Stimulated activated CD4-positive, alpha-beta T cell treated with anti-CD3 and anti-CD28 coated beads, Interleukin-1b, Interleukin-23, amount 100 ng/mL, for 4 hours (primary cell): Measurements from ENCODE around the gene RASSF7.
"Not testable (repeated sequence)": the region's sequence is repeated elsewhere in the genome, so short reads cannot be mapped to it uniquely, and the experiment has no call there.

ENCODE experiments used
- DNase-seq, 2 donors: peaks; one replicate each; pipeline ENCODE4 v3.0.0-alpha.2; 2020; ENCODE audit warnings: low read depth in 2 of 2

The RASSF7 gene, protein sequence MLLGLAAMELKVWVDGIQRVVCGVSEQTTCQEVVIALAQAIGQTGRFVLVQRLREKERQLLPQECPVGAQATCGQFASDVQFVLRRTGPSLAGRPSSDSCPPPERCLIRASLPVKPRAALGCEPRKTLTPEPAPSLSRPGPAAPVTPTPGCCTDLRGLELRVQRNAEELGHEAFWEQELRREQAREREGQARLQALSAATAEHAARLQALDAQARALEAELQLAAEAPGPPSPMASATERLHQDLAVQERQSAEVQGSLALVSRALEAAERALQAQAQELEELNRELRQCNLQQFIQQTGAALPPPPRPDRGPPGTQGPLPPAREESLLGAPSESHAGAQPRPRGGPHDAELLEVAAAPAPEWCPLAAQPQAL

DNA sequence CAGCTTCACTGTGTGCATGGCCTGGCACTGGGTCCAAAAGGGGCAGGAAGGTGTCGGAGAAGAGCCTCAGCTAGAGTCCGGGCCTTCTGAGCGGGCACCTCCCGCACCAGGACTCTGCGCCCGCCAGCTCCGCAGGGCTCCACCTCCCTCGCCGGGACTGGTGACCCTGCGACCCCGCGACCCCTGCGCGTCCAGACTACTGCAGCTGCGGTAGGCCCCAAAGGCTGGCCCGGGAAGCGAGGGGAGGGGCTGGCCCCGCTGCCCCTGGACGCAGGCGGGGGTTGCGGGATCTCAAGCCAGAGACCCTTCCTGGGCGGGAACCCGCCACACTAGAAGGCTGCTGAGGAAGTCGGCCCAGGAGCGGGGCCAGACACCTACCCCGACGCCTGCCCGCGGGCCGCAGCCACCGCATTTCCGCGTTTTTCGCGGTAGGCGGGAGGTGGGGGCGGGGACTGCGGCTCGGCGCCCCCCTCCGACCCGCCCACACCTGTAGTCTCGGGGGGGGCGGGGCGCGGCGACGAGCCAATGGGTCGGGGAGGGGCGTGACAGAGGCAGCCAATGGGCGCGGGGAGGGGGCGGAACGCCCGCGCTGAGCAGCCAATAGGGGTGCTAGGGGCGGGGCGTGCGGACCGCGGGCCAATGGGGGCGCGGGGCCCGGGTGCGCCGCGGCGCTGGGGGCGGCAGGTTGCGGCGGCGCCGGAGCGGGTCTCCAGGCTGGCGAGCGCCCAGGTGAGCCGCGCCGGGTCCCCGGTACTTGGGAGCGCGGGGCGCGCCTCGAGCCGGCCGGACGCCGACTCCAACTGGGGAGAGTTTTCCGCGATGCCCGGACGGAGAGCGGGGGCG lies at the start of gene RASSF7, which contains the start of gene LMNTD2:
RASSF7 (plus strand) TSS at position 666 of the 843 bp plus-strand sequence. CDS start 799 bp downstream, outside the sequence.
LMNTD2 (minus strand) TSS at position 434 of the 843 bp plus-strand sequence; CDS start at position 412, 22 bp downstream.
- peak; percentile 97 for DNase-seq

DNA sequence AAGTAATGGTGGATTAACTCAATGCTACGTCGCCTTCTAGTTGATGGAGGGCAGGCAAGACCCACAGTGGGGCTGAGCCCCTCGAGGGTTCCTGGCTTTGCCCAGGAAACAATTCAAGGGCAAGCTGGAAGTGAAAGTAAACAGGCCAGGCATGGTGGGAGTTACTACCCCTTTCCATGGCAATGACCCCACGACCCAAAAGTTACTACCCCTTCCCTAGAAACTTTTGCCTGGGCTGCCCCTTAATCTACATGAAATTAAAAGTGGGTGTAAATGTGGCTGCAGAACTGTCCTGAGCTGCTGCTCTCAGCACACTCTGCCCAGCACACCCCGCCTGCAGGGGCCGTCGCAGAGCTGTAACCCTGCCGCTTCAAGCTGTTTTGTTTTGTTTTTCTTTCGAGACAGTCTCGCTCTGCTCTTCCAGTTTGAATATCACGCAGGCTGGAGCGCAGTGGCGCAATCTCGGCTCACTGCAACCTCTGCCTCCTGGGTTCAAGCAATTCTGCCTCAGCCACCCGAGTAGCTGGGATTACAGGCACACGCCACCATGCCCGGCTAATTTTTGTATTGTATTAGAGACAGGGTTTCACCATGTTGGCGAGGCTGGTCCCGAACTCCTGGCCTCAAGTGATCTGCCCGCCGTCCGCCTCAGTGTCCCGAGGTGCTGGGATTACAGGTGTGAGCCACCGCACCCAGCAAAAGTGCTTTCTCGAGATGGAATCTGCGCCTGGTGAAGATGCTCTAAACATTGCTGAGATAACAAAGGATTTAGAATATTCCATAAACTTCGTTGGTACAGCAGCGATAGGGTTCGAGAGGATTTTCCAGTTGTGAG lies 47.8 kb upstream of the RASSF7 start:
- DNase-seq = no peak

DNA sequence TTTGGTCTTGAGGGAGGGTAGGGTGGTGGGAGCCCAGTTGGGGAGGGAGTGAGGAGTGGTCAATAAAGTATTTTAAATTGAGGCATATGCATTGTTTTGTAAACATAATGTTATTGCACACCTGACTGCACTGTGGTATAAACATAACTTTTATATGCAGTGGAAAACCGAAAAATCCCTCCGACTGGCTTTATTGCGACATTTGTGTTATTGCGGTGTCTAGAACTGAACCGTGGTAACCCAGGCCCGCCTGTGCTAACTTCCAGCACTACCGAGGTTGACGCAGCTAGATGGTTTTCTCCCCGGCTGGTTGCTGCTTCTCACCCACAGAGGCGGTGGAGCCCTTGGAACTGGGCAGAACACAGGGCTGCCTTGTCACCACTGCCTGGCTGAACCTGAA lies 46.2 kb upstream of the RASSF7 start:
- no peak for DNase-seq

DNA sequence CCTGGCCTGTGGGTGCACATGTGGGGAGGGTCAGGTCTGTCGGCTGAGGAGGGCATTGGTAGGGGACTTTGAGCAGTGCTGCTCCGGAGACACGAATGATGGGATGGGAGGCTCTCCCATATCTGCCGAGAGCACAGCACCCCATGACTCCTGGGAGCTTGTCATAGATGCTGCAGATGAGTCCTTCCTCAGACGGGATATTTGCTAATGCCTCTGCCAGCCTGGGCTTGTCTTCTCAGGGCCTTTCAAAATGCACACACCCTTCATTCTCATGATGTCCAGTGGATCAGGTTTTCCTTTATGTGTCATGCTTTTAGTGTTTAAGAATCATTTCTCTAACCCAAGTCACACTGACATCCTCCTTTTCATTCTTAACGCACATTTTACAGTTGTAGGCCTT lies 45.6 kb upstream of the RASSF7 start:
- DNase-seq = no peak

DNA sequence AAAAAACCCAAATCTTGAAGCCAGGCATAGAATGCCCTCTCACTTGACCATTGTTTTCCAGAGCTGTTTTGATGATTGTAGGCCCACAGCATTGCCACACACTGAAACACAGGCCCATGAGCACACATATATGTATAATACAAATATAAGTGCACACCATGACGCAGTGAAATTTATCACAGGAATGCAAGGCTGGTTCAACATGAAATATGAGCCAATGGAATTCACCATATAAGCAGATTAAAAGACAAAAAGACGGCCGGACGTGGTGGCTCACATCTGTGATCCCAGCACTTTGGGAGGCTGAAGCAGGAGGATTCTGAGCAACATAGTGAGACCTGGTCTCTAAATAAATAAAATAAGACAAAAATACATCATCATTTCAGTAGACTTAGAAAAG lies 44.4 kb upstream of the RASSF7 start:
- DNase-seq = no peak

DNA sequence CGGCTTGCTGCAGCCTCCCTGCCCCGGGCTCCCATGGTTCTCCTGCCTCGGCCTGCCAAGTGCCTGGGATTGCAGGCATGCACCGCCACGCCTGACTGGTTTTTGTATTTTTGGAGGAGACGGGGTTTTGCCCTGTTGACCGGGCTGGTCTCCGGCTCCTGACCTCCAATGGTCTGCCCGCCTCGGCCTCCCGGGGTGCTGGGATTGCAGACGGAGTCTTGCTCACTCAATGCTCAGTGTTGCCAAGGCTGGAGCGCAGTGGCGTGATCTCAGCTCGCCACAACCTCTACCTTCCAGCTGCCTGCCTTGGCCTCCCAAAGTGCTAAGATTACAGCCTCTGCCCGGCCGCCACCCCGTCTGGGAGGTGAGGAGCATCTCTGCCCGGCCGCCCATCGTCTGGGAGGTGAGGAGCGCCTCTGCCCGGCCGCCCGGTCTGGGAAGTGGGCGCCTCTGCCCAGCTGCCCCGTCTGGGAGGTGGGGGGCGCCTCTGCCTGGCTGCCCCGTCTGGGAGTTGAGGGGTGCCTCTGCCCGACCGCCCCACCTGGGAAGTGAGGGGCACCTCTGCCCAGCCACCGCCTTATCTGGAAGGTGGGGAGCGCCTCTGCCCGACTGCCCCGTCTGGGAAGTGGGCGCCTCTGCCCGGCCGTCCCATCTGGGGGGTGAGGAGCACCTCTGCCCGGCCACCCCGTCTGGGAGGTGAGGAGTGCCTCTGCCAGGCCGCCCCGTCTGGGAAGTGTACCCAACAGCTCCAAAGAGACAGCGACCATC lies 43.7 kb upstream of the RASSF7 start:
- not testable (repeated sequence) for DNase-seq

DNA sequence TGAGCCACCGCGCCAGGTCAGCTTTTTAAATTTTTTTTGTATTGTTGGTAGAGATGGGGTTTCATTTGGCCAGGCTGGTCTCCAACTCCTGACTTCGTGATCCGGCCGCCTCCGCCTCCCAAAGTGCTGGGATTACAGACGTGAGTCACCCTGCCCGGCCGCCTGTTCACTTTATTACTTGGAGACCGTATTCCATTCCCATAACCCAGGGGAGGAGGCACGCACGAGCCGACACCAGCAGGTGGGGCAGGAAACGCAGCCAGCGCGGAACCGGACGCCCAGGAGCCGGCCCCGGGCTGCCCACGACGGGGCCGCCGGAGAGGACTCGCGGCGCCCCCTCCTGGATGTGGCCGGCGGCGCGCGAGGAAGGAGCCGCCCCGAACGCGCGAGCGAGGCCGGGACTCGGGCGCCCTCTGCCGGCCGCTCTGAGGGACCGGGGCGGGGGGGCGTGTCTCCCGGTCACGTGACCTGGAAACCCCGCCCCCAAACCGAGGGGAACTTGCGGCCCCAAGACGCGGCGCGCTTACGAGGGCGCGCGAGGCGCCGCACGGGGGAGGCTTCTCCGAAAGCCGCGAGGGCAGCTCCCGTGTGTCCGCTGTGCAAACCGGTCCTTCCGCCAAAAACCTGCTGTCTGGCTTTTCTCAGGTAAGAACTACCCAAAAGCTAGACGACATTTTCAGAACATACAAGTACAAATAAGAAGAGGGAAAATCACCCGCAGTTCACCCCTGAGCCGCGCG lies 42.1 kb upstream of the RASSF7 start:
- DNase-seq = peak; percentile 88 to 89

DNA sequence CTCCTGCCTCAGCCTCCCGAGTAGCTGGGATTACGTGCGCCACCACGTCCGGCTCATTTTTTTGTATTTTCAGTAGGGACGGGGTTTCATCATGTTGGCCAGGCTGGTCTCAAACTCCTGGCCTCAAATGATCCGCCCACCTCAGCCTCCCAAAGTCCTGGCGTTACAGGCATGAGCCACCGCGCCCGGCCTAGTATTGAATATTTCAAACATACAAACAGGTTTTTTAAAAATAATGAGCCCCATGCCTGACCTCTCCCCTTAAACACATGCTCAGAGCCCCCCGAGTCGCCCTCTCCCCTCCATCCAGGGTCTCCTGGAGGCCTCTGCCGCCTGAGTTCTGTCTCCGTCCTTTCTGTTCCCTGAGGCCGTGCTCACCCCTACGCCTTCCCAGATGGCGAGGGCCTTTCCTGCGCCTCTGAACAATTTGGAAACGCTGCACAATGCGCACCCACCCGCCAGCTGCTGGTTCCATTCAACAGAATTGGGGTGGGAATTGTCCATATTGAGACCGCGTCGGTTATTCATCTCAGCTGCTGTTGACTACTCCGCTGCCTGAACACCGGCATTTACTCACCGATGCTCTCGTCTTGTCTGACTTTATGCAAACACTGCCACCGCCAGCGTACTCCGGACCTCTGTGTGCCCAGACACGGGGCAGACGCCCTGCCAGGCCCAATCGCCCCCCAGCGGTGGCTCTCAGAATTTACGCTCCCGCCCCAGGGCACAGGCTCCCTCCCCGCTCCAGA lies 40.2 kb upstream of the RASSF7 start:
- no peak for DNase-seq

DNA sequence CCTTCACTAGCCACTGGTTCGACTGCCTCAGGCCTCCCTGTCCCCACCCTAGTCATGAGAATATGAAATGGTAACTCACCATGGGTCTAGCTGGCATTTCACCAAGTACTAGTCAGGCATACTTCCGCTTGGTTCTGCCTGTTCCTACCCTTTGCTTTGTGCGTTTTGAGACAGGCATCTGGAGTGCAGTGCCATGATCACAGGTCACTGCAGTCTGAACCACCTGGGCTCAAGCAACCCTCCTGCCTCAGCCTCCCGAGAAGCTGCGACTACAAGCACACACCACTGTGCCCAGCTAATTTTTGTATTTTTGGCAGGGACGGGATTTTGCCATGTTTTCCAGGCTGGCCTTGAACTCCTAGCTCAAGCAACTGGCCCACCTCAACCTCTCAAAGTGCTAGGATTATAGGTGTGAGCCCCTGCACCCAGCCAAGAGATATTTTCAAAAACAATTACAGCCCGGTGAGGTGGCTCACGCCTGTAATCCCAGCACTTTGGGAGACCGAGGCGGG lies 39.5 kb upstream of the RASSF7 start:
- DNase-seq = no peak

DNA sequence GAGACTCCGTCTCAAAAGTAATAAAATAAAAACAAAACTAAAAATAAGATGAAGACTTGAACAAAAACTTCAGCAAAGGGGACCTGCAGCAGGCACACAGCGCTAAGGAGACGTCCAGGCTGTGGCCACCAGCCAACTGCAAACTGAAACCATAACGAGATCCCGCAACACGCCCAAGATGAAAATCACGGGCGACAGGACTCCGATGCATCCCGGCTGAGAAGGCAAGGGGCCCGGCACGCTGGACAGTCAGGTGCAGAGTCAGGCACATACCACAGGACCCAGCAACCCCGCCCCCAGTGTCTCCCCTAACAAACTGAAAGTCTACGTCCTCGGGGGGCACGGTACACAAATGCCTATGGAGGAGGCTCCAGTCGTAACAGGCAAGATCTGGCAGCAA lies 34.6 kb upstream of the RASSF7 start:
- no peak for DNase-seq

DNA sequence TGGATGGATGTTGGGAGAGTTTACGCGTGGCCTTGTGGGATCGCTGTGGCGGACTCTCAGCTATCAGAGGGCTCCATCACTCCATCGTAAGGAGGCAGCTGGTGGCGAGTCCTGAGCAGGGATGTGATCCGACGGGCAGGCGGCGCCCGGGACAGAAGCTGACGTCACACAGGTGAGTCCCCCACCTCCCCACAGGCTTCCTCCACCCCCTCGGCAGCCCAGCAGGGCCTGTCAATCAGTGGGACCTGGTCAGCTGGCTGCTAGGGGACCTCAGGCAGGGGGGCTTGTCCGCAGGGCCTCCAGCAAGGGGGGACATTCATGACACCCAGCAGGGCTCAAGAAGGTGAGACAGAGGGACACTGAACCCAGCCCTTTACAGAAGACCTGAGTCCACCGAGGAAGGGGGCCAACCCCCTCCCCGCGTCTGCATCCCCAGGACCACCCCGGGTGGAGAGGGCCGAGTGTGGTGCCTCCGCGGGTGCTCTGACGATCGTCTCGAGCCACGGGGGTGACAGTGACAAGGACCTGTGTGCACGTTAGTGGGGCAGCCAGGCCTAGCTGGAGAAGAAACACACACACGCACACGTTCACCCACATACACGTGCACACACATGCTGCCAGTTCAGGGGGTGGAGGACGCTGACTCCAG lies 32.5 kb upstream of the RASSF7 start:
- no peak for DNase-seq

DNA sequence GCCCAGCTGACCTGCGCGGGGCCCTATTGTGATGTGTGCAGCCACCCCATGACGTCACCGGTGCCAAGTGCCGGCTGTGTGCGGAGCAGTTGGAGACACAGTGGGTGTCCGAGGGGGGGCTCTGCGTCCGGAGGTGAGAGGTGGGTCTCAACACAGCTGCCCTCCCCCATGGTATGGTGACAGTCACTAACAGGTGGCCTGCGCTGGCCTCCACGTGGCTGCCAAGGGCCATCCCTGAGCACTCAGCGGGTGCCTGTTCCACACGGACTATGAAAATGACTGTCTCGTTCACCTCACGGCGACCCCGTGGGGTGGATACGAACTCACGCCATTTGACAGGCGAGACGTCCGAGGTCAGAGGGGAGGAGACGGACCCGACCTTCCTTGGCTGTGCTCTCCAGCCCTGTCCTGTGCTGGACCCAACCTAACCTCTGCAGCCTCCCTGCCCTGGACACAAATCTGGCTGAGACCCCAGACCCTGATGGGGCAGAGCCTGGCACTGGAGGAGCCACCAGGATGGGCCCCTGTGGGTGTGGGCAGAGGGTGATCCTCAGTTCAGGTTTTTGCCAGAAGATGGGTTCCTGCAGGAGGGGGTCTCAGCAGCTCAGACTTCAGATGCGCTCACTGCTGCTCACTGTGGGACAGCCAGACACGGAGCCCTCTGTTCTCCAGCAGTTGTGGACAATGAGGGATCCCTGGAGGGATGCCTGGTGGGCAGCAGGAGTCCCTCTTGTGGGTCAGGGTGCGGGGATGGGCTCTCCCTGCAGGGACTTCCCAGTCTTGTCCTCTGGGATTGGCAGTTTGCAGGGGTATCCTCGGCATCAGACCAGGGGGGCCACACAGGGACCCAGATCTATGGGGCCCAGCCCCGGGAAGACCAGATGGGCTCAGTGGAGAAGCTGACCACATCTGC lies 31.7 kb upstream of the RASSF7 start:
- DNase-seq = no peak

DNA sequence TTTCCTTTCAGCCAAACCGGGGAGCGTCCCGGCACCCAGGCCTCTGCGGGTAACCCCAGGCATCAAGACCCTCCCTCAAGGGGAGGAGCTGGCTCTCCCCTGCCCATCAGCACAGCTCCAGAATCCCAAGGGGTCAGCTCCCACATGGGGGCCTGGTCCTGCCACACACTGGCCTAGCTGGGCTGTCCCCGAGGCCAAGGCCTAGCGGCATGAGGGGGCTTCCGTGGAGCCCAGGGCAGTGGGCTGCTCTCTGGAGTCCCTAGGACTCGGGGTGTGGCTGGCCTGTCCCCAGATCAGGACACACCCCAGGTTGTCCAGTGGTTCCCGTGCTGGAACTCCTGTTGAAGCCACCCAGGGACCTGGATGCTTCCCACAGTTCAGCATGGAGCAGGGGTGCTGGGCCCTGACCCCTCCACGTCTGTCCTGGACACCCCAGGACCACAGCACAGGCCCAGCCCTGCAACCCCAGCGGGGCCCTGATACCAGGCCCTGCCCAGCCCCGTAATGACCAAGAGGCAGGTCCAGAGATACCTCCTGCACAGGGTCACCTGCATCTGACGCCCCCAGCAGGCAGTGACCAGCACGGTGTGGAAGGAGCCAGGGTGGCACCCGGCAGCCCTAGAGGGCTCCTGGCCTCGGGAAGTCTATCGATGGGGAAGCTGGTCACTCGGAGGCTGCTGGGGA lies 30.9 kb upstream of the RASSF7 start:
- DNase-seq = no peak

DNA sequence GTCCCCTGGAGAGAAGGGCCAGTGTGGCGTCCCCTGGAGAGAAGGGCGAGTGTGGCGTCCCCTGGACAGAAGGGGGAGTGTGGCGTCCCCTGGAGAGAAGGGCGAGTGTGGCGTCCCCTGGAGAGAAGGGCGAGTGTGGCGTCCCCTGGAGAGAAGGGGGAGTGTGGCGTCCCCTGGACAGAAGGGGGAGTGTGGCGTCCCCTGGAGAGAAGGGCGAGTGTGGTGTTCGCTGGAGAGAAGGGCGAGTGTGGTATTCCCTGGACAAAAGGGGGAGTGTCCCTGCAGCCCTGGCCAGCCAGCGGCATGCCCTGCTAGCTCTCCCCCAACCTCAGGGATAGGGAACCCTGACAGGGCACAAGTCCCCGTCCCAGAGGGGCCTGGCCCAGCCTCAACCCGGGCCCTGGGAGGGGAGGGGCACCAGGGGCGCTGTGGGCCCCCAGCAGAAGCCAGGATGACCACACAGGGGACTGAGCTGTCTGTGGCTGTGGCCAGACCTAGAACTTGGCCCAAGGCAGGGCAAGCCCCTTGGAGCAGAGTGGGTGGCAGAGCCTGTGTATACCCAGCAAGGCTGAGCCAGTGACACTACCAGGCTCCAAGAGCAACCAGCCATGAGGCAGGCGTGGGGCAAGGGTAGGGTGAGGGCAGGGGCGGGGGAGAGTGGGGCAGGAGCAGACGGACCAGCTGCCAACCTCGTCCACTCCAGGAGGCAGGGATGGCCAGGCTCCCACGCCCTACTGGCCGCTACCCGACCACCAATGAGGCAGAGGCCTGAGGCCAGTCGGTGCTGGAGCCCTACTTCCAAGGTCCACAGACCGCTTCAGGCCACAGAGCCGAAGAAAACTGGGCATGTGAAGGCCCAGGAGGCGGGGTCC lies 29.6 kb upstream of the RASSF7 start:
- no peak for DNase-seq

DNA sequence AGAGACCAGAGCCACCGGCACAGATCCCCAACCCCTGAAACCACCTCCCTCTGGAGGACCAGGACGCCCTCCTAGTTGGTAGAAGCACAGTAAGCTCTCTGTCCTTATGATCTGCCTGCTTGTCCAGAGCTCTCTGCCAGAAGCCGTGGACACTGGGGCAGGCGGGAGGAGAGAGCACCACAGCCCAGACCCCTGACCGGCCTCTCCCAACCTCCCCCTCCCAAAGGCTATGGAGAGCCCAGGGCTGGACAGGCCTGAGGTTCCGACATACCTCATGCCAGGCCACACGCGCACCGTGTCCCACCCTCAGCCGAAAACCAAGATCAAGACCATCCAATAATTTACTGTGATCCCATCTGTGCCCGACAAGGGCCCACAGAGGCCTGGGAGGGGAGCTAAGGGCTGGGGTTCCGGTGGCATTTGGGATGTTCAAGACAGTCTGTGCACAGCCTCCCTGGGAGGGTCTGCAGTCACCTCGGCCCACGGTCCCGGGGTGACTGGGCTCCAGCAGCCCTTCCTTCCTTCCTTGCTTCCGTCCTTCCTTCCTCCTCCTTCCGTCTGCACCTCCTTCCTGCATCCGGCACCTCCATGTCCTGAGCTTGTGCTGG lies 28.7 kb upstream of the RASSF7 start:
- DNase-seq = no peak

DNA sequence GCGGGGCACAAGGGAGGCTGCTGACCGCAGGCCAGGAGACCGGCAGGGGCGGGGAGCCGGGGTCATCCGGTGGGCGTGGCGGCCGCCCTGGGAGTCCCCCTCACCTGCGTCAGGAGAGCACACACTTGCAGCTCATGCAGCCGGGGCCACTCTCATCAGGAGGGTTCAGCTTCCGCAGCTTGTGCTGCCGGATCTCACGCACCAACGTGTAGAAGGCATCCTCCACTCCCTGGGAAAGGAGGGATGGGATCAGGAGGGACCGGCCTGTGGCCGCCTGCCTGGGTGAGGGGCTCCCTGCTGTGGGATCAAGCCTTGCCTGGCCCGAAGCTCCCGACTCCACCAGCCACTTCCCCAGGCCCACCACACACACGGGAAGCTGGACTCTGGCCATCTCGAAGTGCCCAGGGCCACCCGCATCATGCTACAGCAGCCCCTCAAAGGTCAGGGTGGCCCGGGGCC lies 28.2 kb upstream of the RASSF7 start:
- no peak for DNase-seq
